K562 (cell line): ENCODE data around the gene HCN3. TPM values are rescaled to one million over a fixed set of nuclear protein-coding genes. Genes with fewer than 3 reads are reported as not detected.
A peak's percentile ranks its signal among the peaks of the same experiment; 100 is the strongest.

ENCODE experiments used
- ARID3A ChIP-seq: IDR thresholded peaks from 2 replicates; pipeline ENCODE4 v1.6.1; 2012; ENCODE audit warnings: low read depth, low read length, improper control_type of control experiment, borderline replicate concordance
- CC2D1A ChIP-seq: fragments of 450-650 bp; IDR thresholded peaks from 2 replicates; pipeline ENCODE4 v1.6.1; 2017; ENCODE audit warnings: mild to moderate bottlenecking
- CCNT2 ChIP-seq: IDR thresholded peaks from 2 replicates; pipeline ENCODE4 v1.6.1; 2011; ENCODE audit warnings: borderline replicate concordance, low read depth, mild to moderate bottlenecking, moderate library complexity, mixed read lengths, low read length; ENCODE audit not compliant: insufficient read length; ENCODE audit errors: extremely low read depth
- CEBPB ChIP-seq: fragments of 450-650 bp; IDR thresholded peaks from 2 replicates; pipeline ENCODE4 v1.6.1; 2016; ENCODE audit warnings: missing genetic modification characterization, missing compliant biosample characterization
- CHD2 ChIP-seq: IDR thresholded peaks from 2 replicates; pipeline ENCODE4 v1.6.1; 2011; ENCODE audit warnings: low read depth, low read length
- CSDE1 ChIP-seq, 2 experiments: fragments of 450-650 bp; IDR thresholded peaks; 2 replicates each; pipeline ENCODE4 v1.6.1; 2016; ENCODE audit warnings: mild to moderate bottlenecking in 1 of 2
- ETS1 ChIP-seq: conservative IDR thresholded peaks from 2 replicates; pipeline ENCODE4 v1.6.1; 2011; ENCODE audit warnings: low read depth, mild to moderate bottlenecking, low read length; ENCODE audit not compliant: control insufficient read depth
- GABPB1 ChIP-seq: sonication (generic); formaldehyde crosslinking; IDR thresholded peaks from 2 replicates; pipeline ENCODE4 v1.8.0; 2022; ENCODE audit warnings: mild to moderate bottlenecking, missing genetic modification reagents
- GATA2 ChIP-seq: sonication (generic); formaldehyde crosslinking; IDR thresholded peaks from 2 replicates; pipeline ENCODE4 v1.4.0; 2020; ENCODE audit warnings: mild to moderate bottlenecking, missing genetic modification reagents
- KLF10 ChIP-seq: fragments of 250-450 bp; sonication (Bioruptor Pico); IDR thresholded peaks from 2 replicates; pipeline ENCODE4 v1.6.1; 2021; ENCODE audit warnings: matching md5 sums
- MITF ChIP-seq: IDR thresholded peaks from 2 replicates; pipeline ENCODE4 v1.6.1; 2014; ENCODE audit warnings: antibody characterized with exemption
- NR1H2 ChIP-seq: sonication (generic); formaldehyde crosslinking; IDR thresholded peaks from 2 replicates; pipeline ENCODE4 v1.4.0; 2020; ENCODE audit warnings: mild to moderate bottlenecking, missing genetic modification reagents
- NRF1 ChIP-seq, 2 experiments: fragments of 450-650 bp; IDR thresholded peaks in 1 of 2; conservative IDR thresholded peaks in 1 of 2; 2 replicates each; pipeline ENCODE4 v1.6.1; 2014; ENCODE audit warnings: mild to moderate bottlenecking in 2 of 2
- SAFB ChIP-seq: fragments of 200-400 bp; formaldehyde crosslinking; IDR thresholded peaks from 2 replicates; pipeline ENCODE4 v1.6.1; 2017; ENCODE audit warnings: low read depth, low read length, borderline replicate concordance
- SMARCA4 ChIP-seq: fragments of 450-650 bp; IDR thresholded peaks from 2 replicates; pipeline ENCODE4 v1.6.1; 2016
- ZBTB8A ChIP-seq: fragments of 450-650 bp; IDR thresholded peaks from 2 replicates; pipeline ENCODE4 v1.6.1; 2018; ENCODE audit warnings: mild to moderate bottlenecking, moderate library complexity; ENCODE audit not compliant: partially characterized antibody
- ZNF395 ChIP-seq: fragments of 200-800 bp; sonication (Bioruptor generic); IDR thresholded peaks from 2 replicates; pipeline ENCODE4 v1.6.1; 2017; ENCODE audit warnings: missing genetic modification characterization, missing compliant biosample characterization
- polyA plus RNA-seq, 8 experiments: library from polyadenylated mRNA; depleted of rRNA in 4 of 8; stranded (reverse) in 5 of 8; unstranded in 3 of 8; fragments of >200 nt; fragmentation: Nextera tagmentation in 2 of 8; fragmentation: Illumina TruSeq in 1 of 8; extraction: Ambion mirVana in 2 of 8; extraction: Trizol in 1 of 8; gene quantifications; 2 replicates each; pipeline versions ENCODE4 v1.2.1 to v1.2.3, GENCODE V29; 2011 to 2014; ENCODE audit warnings: inconsistent platforms in 1 of 8, missing spikeins in 1 of 8
- total RNA-seq, 7 experiments: library from RNA; depleted of rRNA in 6 of 7; stranded (reverse); fragments of >200 nt in 6 of 7; fragmentation: Illumina TruSeq in 2 of 7; extraction: Trizol in 2 of 7; gene quantifications; 2 replicates each; pipeline versions ENCODE4 v1.2.1 to v1.2.3, GENCODE V29; 2011 to 2021; ENCODE audit warnings: low replicate concordance in 1 of 7

The HCN3 gene
- total and polyA plus RNA-seq, 9 of the 15 experiments (the other 6 are each of a cell fraction or from before 2014, with no cell fraction given), result 0.91 to 9.7 (median 3.9) TPM

- TF ChIP-seq MITF (no peak), ETS1 (peak; percentile 97), ARID3A (no peak), CHD2 (peak; percentile 93), KLF10 (no peak), GABPB1 (CRISPR knock-in tag) (peak; percentile 88; the same call in 1 of the 2 replicates), SAFB (peak; percentile 86; the same call in 1 of the 2 replicates), NRF1 (conservative IDR thresholded peaks at IDR 0.05 in 1 of 2, IDR thresholded peaks at IDR 0.05 in 1 of 2) (peak; percentile 77 to 84), CSDE1 (IDR thresholded peaks at IDR 0.05) (no peak), ZNF395 (CRISPR knock-in tag) (peak; percentile 25; the same call in 1 of the 2 replicates), SMARCA4 (no peak), CCNT2 (peak; percentile 73), CEBPB (tag) (0 out of 2 replicates have a peak, but pooled peaks have one; percentile 43), NR1H2 (CRISPR knock-in tag) (no peak), CC2D1A (peak; percentile 9; the same call in 1 of the 2 replicates), GATA2 (CRISPR knock-in tag) (0 out of 2 replicates have a peak, but pooled peaks have one; percentile 40), ZBTB8A (no peak)
These were observed 31.5 kb downstream of the HCN3 start, which contains the start of gene FDPS (continued) for GRCh38 chr1:155308493-155309422.
